ENCODE results near the gene LURAP1L.
A peak's percentile ranks its signal among the peaks of the same experiment; 100 is the strongest.
"Not testable (repeated sequence)": the region's sequence is repeated elsewhere in the genome, so short reads cannot be mapped to it uniquely, and the experiment has no call there.

The LURAP1L gene

DNA sequence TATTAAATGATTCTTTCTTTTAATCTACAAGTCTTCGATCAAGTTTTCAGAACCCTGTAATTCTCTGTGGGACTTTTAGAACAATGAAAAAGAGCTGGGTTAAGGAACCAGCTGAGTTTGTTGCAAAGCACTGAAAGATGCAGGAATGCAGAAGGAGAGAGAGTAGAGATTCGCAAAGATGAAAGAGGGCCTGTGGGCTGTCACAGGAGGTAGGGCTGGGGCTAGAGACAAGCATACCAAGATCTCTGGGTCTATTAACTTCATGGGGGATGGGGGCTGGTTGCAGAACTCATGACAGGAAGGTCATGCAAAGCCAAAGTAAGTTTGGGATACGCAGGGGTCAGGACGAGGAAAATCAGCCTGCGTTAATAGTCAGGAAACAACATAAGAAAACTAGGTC is 81.8 kb downstream of the LURAP1L start:
- no peak for DNase-seq

DNA sequence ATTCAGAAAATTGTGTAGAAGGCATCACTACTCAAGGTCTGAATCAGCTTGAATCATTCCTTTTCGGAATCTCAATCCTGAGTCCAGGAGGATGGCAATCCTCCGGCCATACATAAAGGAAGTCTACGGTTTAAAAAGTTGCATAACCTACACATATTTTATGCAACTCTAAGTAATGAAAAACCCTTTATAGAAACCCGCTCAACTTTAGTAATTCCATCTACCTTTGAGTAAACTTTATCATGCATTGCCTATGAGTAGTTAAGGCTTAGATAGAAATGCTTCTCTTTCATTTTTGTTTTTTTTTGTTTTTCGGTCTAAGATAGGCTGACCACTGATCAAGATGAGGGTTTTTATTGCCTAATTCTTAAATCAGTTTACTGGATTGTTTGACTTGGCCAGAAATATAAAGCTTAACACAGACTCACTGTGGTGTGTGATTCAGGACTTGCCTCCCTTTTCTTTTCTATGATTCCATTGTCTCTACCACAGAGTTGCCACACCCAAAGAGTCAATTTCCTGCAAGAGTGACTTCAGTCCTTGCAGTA is 85.0 kb downstream of the LURAP1L start:
- no peak for DNase-seq

DNA sequence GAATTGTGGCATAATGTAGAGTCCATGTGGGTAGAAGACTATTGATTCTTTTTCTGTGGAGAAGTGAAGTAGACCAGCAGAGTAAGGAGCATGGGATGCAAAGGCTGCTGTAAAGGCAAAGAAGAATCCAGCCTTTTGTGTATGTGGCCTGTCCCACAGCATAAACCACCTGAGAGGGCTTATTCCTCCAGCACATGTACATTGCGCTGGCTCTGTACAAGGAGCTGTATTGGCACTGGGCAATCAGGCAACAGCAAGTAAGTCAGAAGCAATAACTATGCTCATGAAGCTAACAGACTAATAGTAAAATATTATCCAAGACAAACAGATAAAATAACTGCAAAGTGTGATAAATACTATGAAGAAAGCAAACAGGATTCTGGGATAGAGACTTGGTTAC is 86.2 kb downstream of the LURAP1L start:
- no peak for DNase-seq

DNA sequence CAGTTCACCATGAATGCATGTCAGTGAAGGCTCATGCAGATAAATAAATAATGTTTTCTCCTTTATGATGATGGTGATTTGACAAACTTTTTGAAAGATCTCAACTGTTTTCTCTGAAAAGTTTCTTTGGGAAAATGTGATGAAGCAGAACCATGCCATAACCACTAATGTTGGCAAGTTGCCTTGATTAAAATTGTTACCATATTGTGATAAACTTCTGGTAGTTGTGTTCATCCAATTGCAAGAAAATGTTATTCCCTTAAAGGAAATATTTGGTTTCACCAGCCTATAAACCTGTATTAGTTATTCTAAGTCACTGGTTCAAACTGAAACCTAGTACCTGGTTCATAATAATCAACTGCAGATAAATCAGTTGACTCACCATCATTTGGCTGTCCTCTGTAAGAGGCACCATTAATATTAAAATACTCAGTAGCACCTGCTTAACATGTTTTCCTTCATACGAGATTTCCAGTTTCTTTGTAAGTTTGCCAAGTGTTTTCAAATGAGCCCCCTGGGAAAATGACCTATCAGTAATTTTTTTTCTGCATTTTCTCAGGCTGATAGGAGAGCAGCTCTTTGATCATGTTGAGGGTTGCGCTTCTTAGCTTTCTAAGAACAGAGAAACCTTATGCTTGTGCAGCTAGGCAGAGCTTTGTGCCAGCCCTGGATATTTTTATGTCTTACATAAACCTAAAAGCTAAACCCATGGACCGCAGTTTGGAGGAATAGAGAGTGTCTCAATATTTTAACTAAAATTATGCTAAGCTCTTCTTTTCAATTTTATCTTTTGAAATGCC is 88.0 kb downstream of the LURAP1L start:
- peak in 1 of 58 donors; percentile 3 for DNase-seq

DNA sequence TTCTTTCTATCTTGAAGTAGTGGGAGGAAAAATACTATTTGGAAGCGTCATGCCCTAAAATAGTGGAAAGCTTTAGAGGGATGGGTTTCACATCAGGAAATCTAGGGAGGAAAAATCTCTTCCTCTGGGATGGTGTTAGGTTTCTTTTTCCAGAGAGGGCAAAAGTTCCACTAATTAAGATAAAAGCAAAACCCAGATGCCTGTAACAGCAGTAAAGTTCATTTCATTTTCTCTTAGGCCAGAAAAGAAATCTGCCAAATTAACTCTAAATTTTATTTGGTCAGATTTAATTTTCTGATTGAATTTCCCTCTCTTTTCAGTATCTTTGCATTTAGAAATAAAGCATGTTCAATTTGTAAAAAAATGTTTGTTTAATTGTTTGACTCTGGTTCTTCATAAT is 88.8 kb downstream of the LURAP1L start:
- DNase-seq, result no peak

DNA sequence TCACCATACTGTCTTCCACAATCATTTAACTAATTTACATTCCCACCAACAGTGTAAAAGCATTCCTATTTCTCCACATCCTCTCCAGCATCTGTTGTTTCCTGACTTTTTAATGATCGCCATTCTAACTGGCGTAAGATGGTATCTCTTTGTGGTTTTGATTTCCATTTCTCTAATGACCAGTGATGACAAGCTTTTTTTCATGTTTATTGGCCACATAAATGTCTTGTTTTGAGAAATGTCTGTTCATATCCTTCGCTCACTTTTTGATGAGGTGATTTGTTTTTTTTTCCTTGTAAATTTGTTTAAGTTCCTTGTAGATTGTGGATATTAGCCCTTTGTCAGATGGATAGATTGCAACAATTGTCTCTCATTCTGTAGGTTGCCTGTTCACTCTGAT is 90.6 kb downstream of the LURAP1L start:
- DNase-seq, result not testable (repeated sequence)
